ENCODE results near the gene ACKR1.

ACKR1 gene

GRCh38 chr1:159179906-159180305 is 24.8 kb upstream of the ACKR1 start:
- no peaks in the 10 kb centered on the region for H3K36me3 ChIP-seq (ENCODE audit: insufficient read depth, insufficient read length, low read length)
- no peak overlapping the region for H3K4me3 ChIP-seq (ENCODE audit: insufficient read length, low read depth)
- TF ChIP-seq YY1 (IDR thresholded peaks at IDR 0.05; ENCODE audit: insufficient read depth, insufficient read length) (no peak), SUZ12 (IDR thresholded peaks at IDR 0.05; ENCODE audit: extremely low read depth, insufficient read depth, insufficient read length) (no peak), ZNF274 (IDR thresholded peaks at IDR 0.05; ENCODE audit: low read depth, low read length) (no peak)
- H3K4me1 ChIP-seq (ENCODE audit: insufficient read depth, insufficient read length), result no peaks in the 10 kb centered on the region
- DNase-seq (ENCODE audit: low read depth, low spot score), result no peak
- H3K9ac ChIP-seq (ENCODE audit: insufficient read length, low read depth), result no peak overlapping the region
- H3K9me3 ChIP-seq (ENCODE audit: insufficient read depth, low read length), result no peaks in the 10 kb centered on the region
- no peaks in the 10 kb centered on the region for H3K27me3 ChIP-seq (ENCODE audit: insufficient read depth, insufficient read length)

- no peaks in the 10 kb centered on the region for H3K36me3 ChIP-seq (ENCODE audit: insufficient read depth, insufficient read length, low read length)
- no peaks in the 10 kb centered on the region for H3K9me3 ChIP-seq (ENCODE audit: insufficient read depth, low read length)
- no peaks in the 10 kb centered on the region for H3K27me3 ChIP-seq (ENCODE audit: insufficient read depth, insufficient read length)
- DNase-seq (ENCODE audit: low read depth, low spot score), result no peak
- no peak overlapping the region for H3K4me3 ChIP-seq (ENCODE audit: insufficient read length, low read depth)
- no peak overlapping the region for H3K9ac ChIP-seq (ENCODE audit: insufficient read length, low read depth)
- H3K4me1 ChIP-seq (ENCODE audit: insufficient read depth, insufficient read length), result no peaks in the 10 kb centered on the region
- TF ChIP-seq SUZ12 (IDR thresholded peaks at IDR 0.05; ENCODE audit: extremely low read depth, insufficient read depth, insufficient read length) (no peak), ZNF274 (IDR thresholded peaks at IDR 0.05; ENCODE audit: low read depth, low read length) (no peak), YY1 (IDR thresholded peaks at IDR 0.05; ENCODE audit: insufficient read depth, insufficient read length) (no peak)
Observed at GRCh38 chr1:159180516-159180915, 24.2 kb upstream of the ACKR1 start.

GRCh38 chr1:159181328-159182024 is 23.2 kb upstream of the ACKR1 start:
- H3K27me3 ChIP-seq (ENCODE audit: insufficient read depth, insufficient read length), result no peaks in the 10 kb centered on the region
- no peak overlapping the region for H3K9ac ChIP-seq (ENCODE audit: insufficient read length, low read depth)
- DNase-seq (ENCODE audit: low read depth, low spot score), result no peak
- no peaks in the 10 kb centered on the region for H3K9me3 ChIP-seq (ENCODE audit: insufficient read depth, low read length)
- TF ChIP-seq SUZ12 (IDR thresholded peaks at IDR 0.05; ENCODE audit: extremely low read depth, insufficient read depth, insufficient read length) (no peak), ZNF274 (IDR thresholded peaks at IDR 0.05; ENCODE audit: low read depth, low read length) (no peak), YY1 (IDR thresholded peaks at IDR 0.05; ENCODE audit: insufficient read depth, insufficient read length) (no peak)
- H3K4me1 ChIP-seq (ENCODE audit: insufficient read depth, insufficient read length), result no peaks in the 10 kb centered on the region
- no peaks in the 10 kb centered on the region for H3K36me3 ChIP-seq (ENCODE audit: insufficient read depth, insufficient read length, low read length)
- H3K4me3 ChIP-seq (ENCODE audit: insufficient read length, low read depth), result no peak overlapping the region

- Histone ChIP-seq H3K4me3 (ENCODE audit: insufficient read length, low read depth) (no peak overlapping the region), H3K9me3 (ENCODE audit: insufficient read depth, low read length) (no peaks in the 10 kb centered on the region), H3K27me3 (ENCODE audit: insufficient read depth, insufficient read length) (no peaks in the 10 kb centered on the region), H3K4me1 (ENCODE audit: insufficient read depth, insufficient read length) (peaks cover 5% of the 10 kb centered on the region), H3K9ac (ENCODE audit: insufficient read length, low read depth) (no peak overlapping the region), H3K36me3 (ENCODE audit: insufficient read depth, insufficient read length, low read length) (no peaks in the 10 kb centered on the region)
- no peak for TF ChIP-seq SUZ12 (IDR thresholded peaks at IDR 0.05; ENCODE audit: extremely low read depth, insufficient read depth, insufficient read length)
- no peak for DNase-seq (ENCODE audit: low read depth, low spot score)
Observed at GRCh38 chr1:159184201-159184600, 20.5 kb upstream of the ACKR1 start.

- no peak overlapping the region for H3K9ac ChIP-seq (ENCODE audit: insufficient read length, low read depth)
- peaks cover 4% of the 10 kb centered on the region for H3K27me3 ChIP-seq (ENCODE audit: insufficient read depth, insufficient read length)
- H3K4me3 ChIP-seq (ENCODE audit: insufficient read length, low read depth), result no peak overlapping the region
- DNase-seq (ENCODE audit: low read depth, low spot score), result no peak
- H3K9me3 ChIP-seq (ENCODE audit: insufficient read depth, low read length), result no peaks in the 10 kb centered on the region
- no peaks in the 10 kb centered on the region for H3K36me3 ChIP-seq (ENCODE audit: insufficient read depth, insufficient read length, low read length)
- TF ChIP-seq SUZ12 (IDR thresholded peaks at IDR 0.05; ENCODE audit: extremely low read depth, insufficient read depth, insufficient read length), result no peak
- TF ChIP-seq YY1 (IDR thresholded peaks at IDR 0.05; ENCODE audit: insufficient read depth, insufficient read length), result no peak
- H3K4me1 ChIP-seq (ENCODE audit: insufficient read depth, insufficient read length), result peaks cover 5% of the 10 kb centered on the region
Observed at GRCh38 chr1:159185121-159185520, 19.6 kb upstream of the ACKR1 start.

GRCh38 chr1:159187033-159187432 is 17.6 kb upstream of the ACKR1 start:
- Histone ChIP-seq H3K4me3 (ENCODE audit: insufficient read length, low read depth) (peak overlapping the region; percentile 68), H3K9me3 (ENCODE audit: insufficient read depth, low read length) (no peaks in the 10 kb centered on the region), H3K36me3 (ENCODE audit: insufficient read depth, insufficient read length, low read length) (peaks cover 3% of the 10 kb centered on the region), H3K4me1 (ENCODE audit: insufficient read depth, insufficient read length) (peaks cover 5% of the 10 kb centered on the region), H3K9ac (ENCODE audit: insufficient read length, low read depth) (peak overlapping the region; percentile 79), H3K27me3 (ENCODE audit: insufficient read depth, insufficient read length) (peaks cover 4% of the 10 kb centered on the region)
- DNase-seq (ENCODE audit: low read depth, low spot score), result no peak
- TF ChIP-seq ZNF274 (IDR thresholded peaks at IDR 0.05; ENCODE audit: low read depth, low read length) (no peak), SUZ12 (IDR thresholded peaks at IDR 0.05; ENCODE audit: extremely low read depth, insufficient read depth, insufficient read length) (no peak), YY1 (IDR thresholded peaks at IDR 0.05; ENCODE audit: insufficient read depth, insufficient read length) (no peak)

GRCh38 chr1:159187647-159188374 is 16.9 kb upstream of the ACKR1 start:
- H3K9ac ChIP-seq (ENCODE audit: insufficient read length, low read depth), result peak overlapping the region; percentile 79
- TF ChIP-seq SUZ12 (IDR thresholded peaks at IDR 0.05; ENCODE audit: extremely low read depth, insufficient read depth, insufficient read length) (no peak), YY1 (IDR thresholded peaks at IDR 0.05; ENCODE audit: insufficient read depth, insufficient read length) (no peak), ZNF274 (IDR thresholded peaks at IDR 0.05; ENCODE audit: low read depth, low read length) (no peak)
- H3K27me3 ChIP-seq (ENCODE audit: insufficient read depth, insufficient read length), result peaks cover 4% of the 10 kb centered on the region
- H3K9me3 ChIP-seq (ENCODE audit: insufficient read depth, low read length), result no peaks in the 10 kb centered on the region
- peaks cover 9% of the 10 kb centered on the region for H3K36me3 ChIP-seq (ENCODE audit: insufficient read depth, insufficient read length, low read length)
- peak; percentile 66 for DNase-seq (ENCODE audit: low read depth, low spot score)
- H3K4me1 ChIP-seq (ENCODE audit: insufficient read depth, insufficient read length), result peaks cover 5% of the 10 kb centered on the region
- H3K4me3 ChIP-seq (ENCODE audit: insufficient read length, low read depth), result peak overlapping the region; percentile 68
